Activated CD4-positive, alpha-beta T cell treated with anti-CD3 and anti-CD28 coated beads, Interleukin-2, amount 10 ng/mL, durations not matched to agents 7 days and 5 days (primary cell): ENCODE data around the gene GALNT5. TPM values are rescaled to one million over a fixed set of nuclear protein-coding genes. Genes with fewer than 3 reads are reported as not detected.
"Not testable (repeated sequence)": the region's sequence is repeated elsewhere in the genome, so short reads cannot be mapped to it uniquely, and the experiment has no call there.

ENCODE experiments used
- CTCF ChIA-PET: fragments of 350-600 bp; sonication (Branson Sonifier 250); formaldehyde crosslinking; loops from one replicate; lab custom pipeline; 2021; ENCODE audit warnings: antibody characterized with exemption; lab: Charles Lee
- POLR2A ChIA-PET: fragments of 350-600 bp; sonication (Branson Sonifier 250); formaldehyde crosslinking; loops from one replicate; lab custom pipeline; 2021; ENCODE audit warnings: antibody characterized with exemption; lab: Charles Lee
- DNase-seq: peaks from one replicate; pipeline ENCODE4 v3.0.0-alpha.2; 2020
- H3K27ac Mint-ChIP-seq: one replicate; pipeline ENCODE4 v1.8.0; 2021; ENCODE audit warnings: mild to moderate bottlenecking, moderate library complexity, mixed read lengths
- H3K27me3 Mint-ChIP-seq: one replicate; pipeline ENCODE4 v1.8.0; 2021; ENCODE audit warnings: mixed read lengths
- H3K36me3 Mint-ChIP-seq: one replicate; pipeline ENCODE4 v1.8.0; 2021; ENCODE audit warnings: low read depth, mixed read lengths
- H3K4me1 Mint-ChIP-seq: one replicate; pipeline ENCODE4 v1.8.0; 2021; ENCODE audit warnings: mixed read lengths
- H3K4me3 Mint-ChIP-seq: one replicate; pipeline ENCODE4 v1.8.0; 2021; ENCODE audit warnings: mild to moderate bottlenecking, moderate library complexity, mixed read lengths
- H3K9me3 Mint-ChIP-seq: one replicate; pipeline ENCODE4 v1.8.0; 2021; ENCODE audit warnings: mixed read lengths
- total RNA-seq, 2 experiments: library from RNA; stranded (reverse); gene quantifications; one replicate each; pipeline ENCODE4 v1.2.3, GENCODE V29; 2021

Gene GALNT5
- total RNA-seq, 2 experiments from 2014 or later, result not detected

- peaks cover 2% of the 10 kb centered on the region for H3K36me3 Mint-ChIP-seq
- ChIA-PET CTCF (interaction anchor here (1.2 to 3.1 kb wide), 2 partner anchors 11 to 14 kb away, joined by 4 to 7 read pairs; no protein-coding TSS in a partner anchor), POLR2A (no interaction called here)
- no peak overlapping the region for H3K4me3 Mint-ChIP-seq
- H3K4me1 Mint-ChIP-seq, result peaks cover 20% of the 10 kb centered on the region
- DNase-seq, result no peak
- H3K27me3 Mint-ChIP-seq, result no peaks in the 10 kb centered on the region
- H3K9me3 Mint-ChIP-seq, result no peaks in the 10 kb centered on the region
- no peak overlapping the region for H3K27ac Mint-ChIP-seq
Measured at GRCh38 chr2:157271590-157272203, 14.2 kb downstream of the GALNT5 start.

GRCh38 chr2:157279311-157279710 lies 21.8 kb downstream of the GALNT5 start:
- H3K4me1 Mint-ChIP-seq, DNase-seq, H3K36me3 Mint-ChIP-seq, H3K9me3 Mint-ChIP-seq, H3K27me3 Mint-ChIP-seq, H3K27ac Mint-ChIP-seq, POLR2A ChIA-PET, H3K4me3 Mint-ChIP-seq: not testable (repeated sequence)
- CTCF ChIA-PET, result interaction anchor here (1.1 to 1.6 kb wide), 2 partner anchors 9 to 48 kb away, joined by 3 read pairs; no protein-coding TSS in a partner anchor

GRCh38 chr2:157281316-157281715 lies 23.8 kb downstream of the GALNT5 start:
- no peaks in the 10 kb centered on the region for H3K36me3 Mint-ChIP-seq
- peaks cover 3% of the 10 kb centered on the region for H3K27me3 Mint-ChIP-seq
- peaks cover 4% of the 10 kb centered on the region for H3K9me3 Mint-ChIP-seq
- no peak overlapping the region for H3K4me3 Mint-ChIP-seq
- DNase-seq, result no peak
- POLR2A ChIA-PET, result no interaction called here
- H3K27ac Mint-ChIP-seq, result no peak overlapping the region
- H3K4me1 Mint-ChIP-seq, result no peaks in the 10 kb centered on the region
- CTCF ChIA-PET, result no interaction called here

- CTCF ChIA-PET, result interaction anchor here (1.7 kb wide), 1 partner anchor 18 kb away, joined by 4 read pairs; no protein-coding TSS in a partner anchor
- no peak for DNase-seq
- H3K27me3 Mint-ChIP-seq, result peaks cover 11% of the 10 kb centered on the region
- no peak overlapping the region for H3K27ac Mint-ChIP-seq
- H3K4me1 Mint-ChIP-seq, result no peaks in the 10 kb centered on the region
- no peaks in the 10 kb centered on the region for H3K36me3 Mint-ChIP-seq
- POLR2A ChIA-PET, result no interaction called here
- H3K4me3 Mint-ChIP-seq, result no peak overlapping the region
- peaks cover 4% of the 10 kb centered on the region for H3K9me3 Mint-ChIP-seq
Measured at GRCh38 chr2:157283468-157283867, 26.0 kb downstream of the GALNT5 start.

GRCh38 chr2:157287160-157287559 lies 29.7 kb downstream of the GALNT5 start:
- no peaks in the 10 kb centered on the region for H3K9me3 Mint-ChIP-seq

GRCh38 chr2:157290525-157290924 lies 33.0 kb downstream of the GALNT5 start:
- H3K9me3 Mint-ChIP-seq, result no peaks in the 10 kb centered on the region
- POLR2A ChIA-PET, result no interaction called here

More at GRCh38 chr2:157287160-157287559, 29.7 kb downstream of the GALNT5 start:
- Mint-ChIP-seq H3K27me3 (peaks cover 8% of the 10 kb centered on the region), H3K36me3 (no peaks in the 10 kb centered on the region), H3K4me1 (no peaks in the 10 kb centered on the region), H3K4me3 (no peak overlapping the region), H3K27ac (no peak overlapping the region)
- ChIA-PET CTCF (interaction anchor here (1.0 to 1.2 kb wide), 2 partner anchors 10 to 15 kb away, joined by 3 to 5 read pairs; no protein-coding TSS in a partner anchor), POLR2A (no interaction called here)
- DNase-seq, result no peak

GRCh38 chr2:157291018-157291417 lies 33.5 kb downstream of the GALNT5 start:
- POLR2A ChIA-PET, result no interaction called here

More at GRCh38 chr2:157290525-157290924, 33.0 kb downstream of the GALNT5 start:
- Mint-ChIP-seq H3K4me3 (no peak overlapping the region), H3K36me3 (no peaks in the 10 kb centered on the region), H3K27ac (no peak overlapping the region), H3K4me1 (no peaks in the 10 kb centered on the region), H3K27me3 (peaks cover 8% of the 10 kb centered on the region)
- DNase-seq, result no peak
- CTCF ChIA-PET, result no interaction called here

GRCh38 chr2:157292853-157293252 lies 35.3 kb downstream of the GALNT5 start:
- no peaks in the 10 kb centered on the region for H3K9me3 Mint-ChIP-seq
- CTCF ChIA-PET, result no interaction called here

More at GRCh38 chr2:157291018-157291417, 33.5 kb downstream of the GALNT5 start:
- Mint-ChIP-seq H3K4me3 (no peak overlapping the region), H3K27ac (no peak overlapping the region), H3K27me3 (peaks cover 8% of the 10 kb centered on the region), H3K9me3 (no peaks in the 10 kb centered on the region), H3K4me1 (no peaks in the 10 kb centered on the region), H3K36me3 (no peaks in the 10 kb centered on the region)
- DNase-seq, result no peak
- CTCF ChIA-PET, result interaction anchor here (1.0 kb wide), 1 partner anchor 10 kb away, joined by 3 read pairs; no protein-coding TSS in a partner anchor

GRCh38 chr2:157296490-157296889 lies 39.0 kb downstream of the GALNT5 start:
- CTCF ChIA-PET, result no interaction called here
- peaks cover 6% of the 10 kb centered on the region for H3K27me3 Mint-ChIP-seq
- no peaks in the 10 kb centered on the region for H3K4me1 Mint-ChIP-seq
- no peak overlapping the region for H3K4me3 Mint-ChIP-seq
- H3K27ac Mint-ChIP-seq, result no peak overlapping the region
- POLR2A ChIA-PET, result no interaction called here
- DNase-seq, result no peak
- no peaks in the 10 kb centered on the region for H3K9me3 Mint-ChIP-seq
- no peaks in the 10 kb centered on the region for H3K36me3 Mint-ChIP-seq

More at GRCh38 chr2:157292853-157293252, 35.3 kb downstream of the GALNT5 start:
- Mint-ChIP-seq H3K4me3 (no peak overlapping the region), H3K27me3 (peaks cover 6% of the 10 kb centered on the region), H3K36me3 (no peaks in the 10 kb centered on the region), H3K27ac (no peak overlapping the region), H3K4me1 (no peaks in the 10 kb centered on the region)
- DNase-seq, result no peak
- POLR2A ChIA-PET, result no interaction called here

- CTCF ChIA-PET, result no interaction called here
- no peak overlapping the region for H3K4me3 Mint-ChIP-seq
- no peaks in the 10 kb centered on the region for H3K4me1 Mint-ChIP-seq
- H3K36me3 Mint-ChIP-seq, result no peaks in the 10 kb centered on the region
- H3K27ac Mint-ChIP-seq, result no peak overlapping the region
- H3K9me3 Mint-ChIP-seq, result no peaks in the 10 kb centered on the region
- peaks cover 9% of the 10 kb centered on the region for H3K27me3 Mint-ChIP-seq
- DNase-seq, result no peak
- POLR2A ChIA-PET, result no interaction called here
Measured at GRCh38 chr2:157296958-157297357, 39.5 kb downstream of the GALNT5 start.

GRCh38 chr2:157301307-157301706 lies 43.8 kb downstream of the GALNT5 start:
- DNase-seq, result no peak
- ChIA-PET POLR2A (interaction anchor here (0.7 kb wide), 1 partner anchor 131 kb away, joined by 4 read pairs; no protein-coding TSS in a partner anchor), CTCF (interaction anchor here (0.7 to 3.3 kb wide), 10 partner anchors 10 to 327 kb away, joined by 3 to 14 read pairs (median 4); partner anchors contain the start of genes ACVR1C, ERMN and GALNT5)
- no peak overlapping the region for H3K27ac Mint-ChIP-seq
- H3K27me3 Mint-ChIP-seq, result peaks cover 8% of the 10 kb centered on the region
- peaks cover 13% of the 10 kb centered on the region for H3K4me1 Mint-ChIP-seq
- no peaks in the 10 kb centered on the region for H3K36me3 Mint-ChIP-seq
- no peaks in the 10 kb centered on the region for H3K9me3 Mint-ChIP-seq
- H3K4me3 Mint-ChIP-seq, result no peak overlapping the region

- Mint-ChIP-seq H3K27me3 (peaks cover 6% of the 10 kb centered on the region), H3K9me3 (no peaks in the 10 kb centered on the region), H3K36me3 (no peaks in the 10 kb centered on the region), H3K27ac (no peak overlapping the region), H3K4me1 (peaks cover 24% of the 10 kb centered on the region), H3K4me3 (no peak overlapping the region)
- DNase-seq, result peak; percentile 49
- ChIA-PET POLR2A (interaction anchor here (0.9 kb wide), 1 partner anchor 25 kb away, joined by 4 read pairs; no protein-coding TSS in a partner anchor), CTCF (interaction anchor here (0.6 to 6.3 kb wide), 33 partner anchors 11 to 1080 kb away, joined by 3 to 29 read pairs (median 4); partner anchors contain the start of genes ACVR1C, ERMN and GALNT5)
Measured at GRCh38 chr2:157302492-157303099, 45.1 kb downstream of the GALNT5 start.

GRCh38 chr2:157303612-157304011 lies 46.1 kb downstream of the GALNT5 start:
- Mint-ChIP-seq H3K36me3 (no peaks in the 10 kb centered on the region), H3K4me1 (peaks cover 24% of the 10 kb centered on the region), H3K27me3 (peaks cover 6% of the 10 kb centered on the region), H3K4me3 (no peak overlapping the region), H3K9me3 (no peaks in the 10 kb centered on the region), H3K27ac (no peak overlapping the region)
- no peak for DNase-seq
- CTCF ChIA-PET, result interaction anchor here (1.0 to 6.3 kb wide), 5 partner anchors 22 to 363 kb away, joined by 3 to 29 read pairs (median 8); partner anchors contain the start of genes ACVR1C and ERMN
- POLR2A ChIA-PET, result no interaction called here
